Hematopoietic multipotent progenitor cell (in vitro differentiated cells): Measurements from ENCODE around the gene ANKMY1. TPM values are rescaled to one million over a fixed set of nuclear protein-coding genes. Genes with fewer than 3 reads are reported as not detected.

Source experiments
- DNase-seq, 3 donors: peaks; one replicate each; pipeline ENCODE4 v3.0.0-alpha.2; 2011 to 2015; ENCODE audit warnings: low read depth in 2 of 3, low spot score in 2 of 3
- total RNA-seq: library from RNA; depleted of rRNA; stranded (reverse); fragments of >200 nt; gene quantifications from one replicate; pipeline ENCODE4 v1.2.3, GENCODE V29; 2012

ANKMY1 gene
- total RNA-seq, 1 donor = 24.2 TPM

DNA sequence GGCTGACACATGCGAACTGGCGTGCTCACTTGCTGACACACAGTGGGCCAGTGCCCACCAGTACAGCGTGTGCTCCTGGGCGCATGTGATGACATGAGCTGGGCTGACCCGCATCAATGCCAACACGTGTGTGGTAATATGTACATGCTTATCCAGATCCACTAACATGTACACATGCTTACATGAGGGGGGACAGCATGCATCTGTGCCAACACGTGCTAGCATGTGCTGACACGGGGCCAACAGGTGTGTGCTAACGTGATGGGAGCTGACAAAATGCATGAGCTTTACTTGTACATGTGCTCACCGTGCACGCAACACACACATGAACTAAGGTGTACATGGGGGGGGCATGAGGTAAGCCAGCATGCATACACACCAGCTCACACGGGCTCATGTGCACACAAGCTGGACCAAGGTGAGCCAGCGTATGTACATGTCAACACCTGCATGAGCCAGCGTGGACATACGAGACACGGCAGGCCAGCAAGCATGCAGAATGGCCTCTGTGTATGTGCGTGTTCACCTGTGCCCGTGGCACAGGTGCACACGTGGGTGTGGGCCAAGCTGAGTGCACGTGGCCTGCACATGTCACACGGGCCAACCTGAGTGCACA lies 93.8 kb downstream of the ANKMY1 start:
- DNase-seq = no peak

DNA sequence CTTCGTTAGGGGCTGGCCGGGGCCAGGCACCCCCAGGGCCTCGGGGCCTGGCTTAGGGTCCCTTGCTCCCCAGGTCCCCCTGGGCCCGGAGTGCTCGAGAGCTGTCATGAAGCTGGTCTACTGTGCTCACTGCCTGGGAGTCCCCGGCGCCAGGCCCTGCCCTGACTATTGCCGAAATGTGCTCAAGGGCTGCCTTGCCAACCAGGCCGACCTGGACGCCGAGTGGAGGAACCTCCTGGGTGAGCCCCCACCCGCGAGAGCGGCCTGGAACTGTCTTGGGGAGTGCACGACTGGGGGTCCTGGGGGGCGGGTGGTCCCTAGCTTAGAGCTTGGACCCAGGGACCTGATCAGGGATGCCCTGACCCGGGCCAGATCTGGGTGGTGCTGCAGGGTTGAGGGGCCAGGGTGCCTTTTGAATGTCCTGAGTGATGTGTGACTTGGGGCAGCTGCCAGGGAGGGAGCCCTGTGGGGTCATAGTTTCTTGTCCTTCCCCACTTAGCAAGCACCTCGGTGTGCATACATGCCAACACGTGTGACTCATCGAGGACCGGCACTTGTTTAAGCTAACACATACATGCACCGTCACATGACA lies 94.4 kb downstream of the ANKMY1 start:
- no peak for DNase-seq

DNA sequence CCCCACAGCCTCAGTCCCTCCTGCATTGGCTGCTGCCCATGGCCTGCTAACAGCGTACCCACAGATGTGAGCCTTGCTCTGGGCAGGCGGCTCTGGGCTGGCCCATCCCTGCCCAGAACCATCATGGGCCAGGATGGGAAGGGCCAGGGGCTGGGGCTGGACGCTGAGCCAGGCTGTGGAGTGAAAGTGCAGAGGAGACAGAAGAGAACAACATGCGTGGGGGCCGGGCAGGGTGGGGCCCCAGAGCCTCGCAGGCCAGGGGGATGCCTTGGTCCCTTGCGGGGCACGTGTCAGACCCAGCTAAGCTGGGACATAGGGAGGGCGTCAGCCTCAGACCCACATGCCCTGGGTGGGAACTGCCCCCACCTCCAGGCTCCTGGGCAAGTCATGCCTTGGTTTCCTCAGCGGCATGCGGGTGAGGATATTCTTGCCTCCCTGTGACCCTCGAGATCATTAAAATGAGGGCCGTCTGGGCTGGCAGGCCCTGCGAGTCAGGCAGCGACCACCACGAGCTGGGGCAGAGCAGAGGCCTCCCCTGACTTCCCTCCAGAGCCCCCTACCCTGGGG lies 95.0 kb downstream of the ANKMY1 start:
- DNase-seq = no peak

DNA sequence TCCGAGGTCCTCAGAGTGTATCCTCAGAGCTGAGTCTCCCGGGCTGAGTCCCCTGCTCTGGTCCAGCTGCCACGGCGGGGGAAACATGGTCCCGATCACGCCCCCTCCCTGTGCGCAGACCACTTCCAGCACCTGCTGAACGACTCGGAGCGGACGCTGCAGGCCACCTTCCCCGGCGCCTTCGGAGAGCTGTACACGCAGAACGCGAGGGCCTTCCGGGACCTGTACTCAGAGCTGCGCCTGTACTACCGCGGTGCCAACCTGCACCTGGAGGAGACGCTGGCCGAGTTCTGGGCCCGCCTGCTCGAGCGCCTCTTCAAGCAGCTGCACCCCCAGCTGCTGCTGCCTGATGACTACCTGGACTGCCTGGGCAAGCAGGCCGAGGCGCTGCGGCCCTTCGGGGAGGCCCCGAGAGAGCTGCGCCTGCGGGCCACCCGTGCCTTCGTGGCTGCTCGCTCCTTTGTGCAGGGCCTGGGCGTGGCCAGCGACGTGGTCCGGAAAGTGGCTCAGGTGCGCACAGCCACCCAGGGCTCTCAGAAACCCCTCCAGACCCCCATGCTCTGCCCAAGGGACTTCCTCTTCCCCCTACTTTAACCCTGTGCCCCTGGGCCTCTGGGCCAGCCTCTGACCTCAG lies 95.6 kb downstream of the ANKMY1 start:
- no peak for DNase-seq

DNA sequence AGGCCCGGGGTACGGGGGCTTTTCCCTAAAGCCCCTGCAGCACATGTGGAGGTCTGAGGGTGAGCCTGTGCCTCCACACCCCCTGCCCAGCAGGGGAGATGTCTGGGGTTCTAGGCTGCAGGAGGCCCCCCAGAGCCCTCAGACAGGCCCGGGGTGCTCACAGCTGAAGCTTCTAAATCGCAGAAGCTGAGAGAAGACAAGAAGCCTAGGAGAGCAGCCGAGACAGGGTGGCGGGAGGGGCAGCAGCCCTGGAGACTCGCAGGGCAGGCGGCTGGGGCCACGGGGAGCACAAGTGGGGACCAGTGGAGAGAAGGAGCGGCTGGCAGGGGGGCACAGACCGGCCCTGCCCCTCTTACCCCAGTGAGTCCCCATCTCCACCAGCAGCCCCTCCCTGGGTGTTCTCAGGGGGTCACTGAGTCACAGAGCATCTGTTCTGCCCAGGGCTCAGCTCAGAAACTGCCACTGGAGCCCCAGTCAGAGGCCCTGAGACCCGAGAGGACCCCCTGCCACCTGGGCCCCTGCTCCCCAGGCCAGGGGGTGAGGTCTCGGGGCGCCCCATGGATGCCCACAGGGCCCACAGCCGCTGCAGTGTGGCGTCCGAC lies 96.2 kb downstream of the ANKMY1 start:
- no peak for DNase-seq

DNA sequence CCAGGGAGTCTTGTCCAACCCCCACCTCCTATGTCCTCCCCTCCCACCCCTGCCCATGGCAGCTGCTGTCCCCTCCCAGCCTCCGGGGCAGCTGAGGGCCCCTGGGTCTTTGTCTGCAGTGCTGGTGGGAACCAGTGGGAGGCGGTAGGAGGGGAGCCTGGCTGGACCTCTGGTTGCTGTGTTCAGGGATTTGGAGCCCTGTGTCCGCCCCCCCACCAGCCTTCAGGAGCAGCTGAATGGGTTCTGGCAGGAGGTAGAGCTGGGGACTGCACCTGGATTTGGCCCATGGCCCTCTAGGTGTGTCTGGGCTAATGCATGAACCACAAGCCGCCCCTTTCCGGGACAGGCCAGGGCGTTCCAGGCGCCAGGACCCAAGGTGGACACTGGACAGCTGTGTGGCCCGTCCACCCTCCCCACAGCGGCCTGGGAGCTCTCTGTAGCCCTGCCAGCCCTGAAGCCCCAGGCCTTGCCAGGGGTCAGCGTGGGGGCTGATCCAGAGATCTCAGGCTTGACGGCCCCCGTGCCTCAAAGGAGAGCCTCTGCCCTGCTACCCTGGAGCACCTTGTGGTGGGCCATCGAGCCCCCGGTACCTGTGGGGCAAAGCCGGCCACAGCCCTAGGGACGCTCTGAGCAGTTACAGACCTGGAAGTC lies 96.9 kb downstream of the ANKMY1 start:
- DNase-seq = no peak

DNA sequence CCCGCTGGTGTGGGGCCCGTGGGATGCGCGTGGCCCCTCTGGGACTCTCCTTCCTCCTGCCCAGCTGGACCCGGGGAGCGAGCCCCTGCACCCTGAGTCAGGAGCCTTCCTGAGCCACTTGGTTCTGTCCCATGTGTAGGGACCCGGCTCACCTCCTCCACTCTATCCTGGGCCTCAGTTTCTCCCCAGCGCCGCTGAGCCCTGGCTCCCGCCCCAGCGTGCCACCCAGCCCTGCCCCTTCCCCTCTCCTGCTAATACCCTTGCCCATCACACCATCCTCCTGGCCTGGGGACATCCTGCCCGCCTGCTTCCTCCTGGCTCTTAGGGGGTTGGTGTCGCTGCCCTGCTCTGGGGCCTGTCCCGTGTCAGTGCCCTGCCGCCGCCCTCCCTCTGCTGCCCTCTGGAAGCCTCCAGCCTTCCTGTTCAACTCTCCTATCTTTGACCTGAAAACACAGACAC lies 97.5 kb downstream of the ANKMY1 start:
- DNase-seq = no peak

DNA sequence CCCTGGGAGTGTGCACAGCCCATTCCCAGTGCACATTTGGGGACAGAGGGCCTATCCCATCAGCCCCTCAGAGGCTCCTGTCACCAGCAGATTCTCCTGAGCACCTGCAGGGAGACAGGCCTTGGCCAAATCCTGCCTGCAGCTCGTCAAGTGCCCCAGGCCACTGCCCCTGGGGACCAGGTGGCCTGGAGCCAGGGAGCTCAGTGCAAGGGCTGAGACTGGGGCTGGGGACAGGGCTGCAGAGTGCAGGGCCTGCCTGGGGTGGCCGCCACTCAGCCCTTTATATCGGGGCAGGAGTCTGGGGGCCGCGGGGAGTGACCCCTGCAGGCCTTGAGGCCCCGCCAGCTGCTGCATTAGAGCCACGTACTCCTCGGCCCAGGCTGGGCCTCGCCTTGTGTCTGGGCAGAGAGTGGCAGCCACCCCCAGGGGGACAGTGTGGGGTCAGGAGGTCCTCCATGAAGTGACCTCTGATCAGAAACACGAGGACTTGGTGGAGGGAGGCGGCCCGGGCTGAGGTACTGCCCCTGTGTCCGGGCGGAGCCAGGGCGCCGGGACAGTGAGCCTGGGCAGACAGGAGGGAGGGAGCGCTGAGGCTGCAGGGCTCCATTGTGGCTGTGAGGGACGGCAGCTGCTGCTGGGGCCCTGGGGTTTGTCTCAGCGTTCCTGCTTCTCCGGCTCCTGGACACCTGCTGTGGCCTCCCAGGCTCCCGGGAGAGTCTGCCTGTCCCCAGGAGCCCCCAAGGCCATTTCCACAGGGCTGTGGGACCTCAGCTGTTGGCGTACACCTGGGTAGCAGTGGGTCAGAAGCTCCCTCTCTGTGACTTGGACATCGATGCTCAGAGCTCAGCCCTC lies 98.2 kb downstream of the ANKMY1 start:
- no peak for DNase-seq

DNA sequence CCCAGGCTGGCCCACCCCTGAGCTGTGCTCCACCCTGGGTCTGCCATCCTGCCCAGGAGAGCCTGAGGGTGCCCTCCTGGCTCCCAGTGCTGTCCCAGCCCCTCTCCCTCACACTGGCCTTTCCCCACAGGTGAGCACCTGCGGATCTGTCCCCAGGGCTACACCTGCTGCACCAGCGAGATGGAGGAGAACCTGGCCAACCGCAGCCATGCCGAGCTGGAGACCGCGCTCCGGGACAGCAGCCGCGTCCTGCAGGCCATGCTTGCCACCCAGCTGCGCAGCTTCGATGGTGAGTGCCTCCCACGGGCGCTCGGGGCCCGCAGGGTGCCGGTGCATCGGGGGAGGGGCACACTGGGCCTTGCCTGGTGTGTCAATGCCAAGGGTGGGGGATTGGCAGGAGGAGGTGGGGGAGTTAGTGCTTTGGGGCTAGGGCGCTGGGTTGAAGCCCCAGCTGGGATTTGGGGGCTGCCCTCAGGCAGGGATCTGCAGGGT lies 98.8 kb downstream of the ANKMY1 start:
- no peak for DNase-seq

DNA sequence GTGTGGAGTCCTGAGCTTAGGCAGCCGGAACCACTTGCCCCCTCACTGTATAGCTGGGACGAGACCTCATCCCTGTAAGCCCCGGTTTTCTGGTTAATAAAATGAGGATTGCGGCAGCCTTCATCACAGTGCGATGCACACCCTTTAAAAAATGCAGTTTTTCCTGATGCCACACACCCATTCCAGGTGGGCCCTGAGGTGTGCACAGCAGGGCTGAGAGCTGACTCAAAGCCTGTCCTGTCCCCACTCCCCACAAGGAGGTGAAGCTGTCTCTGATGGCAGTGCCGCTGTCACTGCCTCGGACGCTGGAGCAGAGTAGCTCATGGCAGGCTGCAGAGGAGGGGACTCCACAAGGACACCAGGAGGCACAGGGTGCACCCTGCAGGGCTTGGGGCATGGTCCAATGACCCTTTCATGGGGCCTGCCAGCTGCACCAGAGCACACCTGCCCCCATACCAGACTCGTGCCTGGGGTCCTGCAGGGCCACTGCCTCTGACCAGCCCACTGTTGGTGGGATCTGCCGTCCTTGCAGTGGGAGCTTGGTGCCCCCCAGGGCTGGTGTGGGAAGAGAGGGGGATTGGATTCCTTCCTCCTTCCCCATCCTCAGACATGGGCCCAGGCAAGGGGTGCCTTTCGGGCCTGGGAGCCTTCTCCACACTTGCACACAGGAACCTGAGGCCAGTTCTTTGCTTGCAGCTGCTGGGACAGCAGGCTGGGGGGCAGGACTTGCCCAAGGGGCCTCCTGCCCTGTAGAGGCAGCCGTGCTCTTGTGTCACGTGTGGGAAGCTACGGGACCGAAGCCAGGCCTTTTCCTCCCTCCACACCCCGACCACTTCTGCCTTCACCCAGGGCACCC lies 99.5 kb downstream of the ANKMY1 start:
- DNase-seq = no peak

DNA sequence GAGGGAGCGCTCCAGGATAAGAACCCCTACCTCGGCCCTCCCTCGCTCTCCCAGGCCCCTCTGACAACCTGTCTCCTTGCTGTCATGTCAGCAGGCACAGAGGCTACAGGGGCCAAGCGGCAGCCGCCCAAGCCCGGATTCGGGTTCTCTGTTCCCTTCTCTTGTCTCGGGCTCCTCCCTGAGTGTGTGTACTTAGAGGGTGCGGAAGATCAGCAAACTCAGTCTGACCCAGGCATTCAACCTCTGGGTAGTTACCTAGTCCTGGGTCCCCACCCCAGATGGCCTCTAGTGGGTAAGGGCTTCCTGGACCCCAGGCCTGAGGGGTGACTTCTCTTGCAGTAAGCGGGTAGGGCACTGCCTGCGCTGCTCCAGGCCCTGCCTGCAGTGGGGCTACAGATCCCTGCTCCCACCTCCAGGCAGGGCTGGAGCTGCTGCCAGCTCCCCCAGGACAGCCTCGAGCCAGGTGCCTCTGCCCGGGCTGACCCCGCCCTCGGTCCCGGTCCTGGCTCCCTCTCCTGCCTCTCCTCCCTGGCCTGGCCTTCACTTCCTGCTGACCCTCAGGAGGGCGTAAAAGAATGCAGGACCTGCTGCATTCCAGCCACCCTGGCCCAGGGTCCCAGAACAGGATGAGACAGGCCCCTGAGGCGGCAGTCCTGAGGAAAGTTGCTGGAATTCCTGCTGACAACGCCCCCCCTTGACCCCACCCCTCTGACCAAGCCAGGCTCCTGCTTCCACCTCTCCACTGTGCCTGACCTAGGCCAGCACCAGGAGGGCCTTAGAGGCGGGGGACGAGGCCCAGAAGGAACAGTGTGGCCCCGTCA lies 100.4 kb downstream of the ANKMY1 start:
- no peak for DNase-seq

DNA sequence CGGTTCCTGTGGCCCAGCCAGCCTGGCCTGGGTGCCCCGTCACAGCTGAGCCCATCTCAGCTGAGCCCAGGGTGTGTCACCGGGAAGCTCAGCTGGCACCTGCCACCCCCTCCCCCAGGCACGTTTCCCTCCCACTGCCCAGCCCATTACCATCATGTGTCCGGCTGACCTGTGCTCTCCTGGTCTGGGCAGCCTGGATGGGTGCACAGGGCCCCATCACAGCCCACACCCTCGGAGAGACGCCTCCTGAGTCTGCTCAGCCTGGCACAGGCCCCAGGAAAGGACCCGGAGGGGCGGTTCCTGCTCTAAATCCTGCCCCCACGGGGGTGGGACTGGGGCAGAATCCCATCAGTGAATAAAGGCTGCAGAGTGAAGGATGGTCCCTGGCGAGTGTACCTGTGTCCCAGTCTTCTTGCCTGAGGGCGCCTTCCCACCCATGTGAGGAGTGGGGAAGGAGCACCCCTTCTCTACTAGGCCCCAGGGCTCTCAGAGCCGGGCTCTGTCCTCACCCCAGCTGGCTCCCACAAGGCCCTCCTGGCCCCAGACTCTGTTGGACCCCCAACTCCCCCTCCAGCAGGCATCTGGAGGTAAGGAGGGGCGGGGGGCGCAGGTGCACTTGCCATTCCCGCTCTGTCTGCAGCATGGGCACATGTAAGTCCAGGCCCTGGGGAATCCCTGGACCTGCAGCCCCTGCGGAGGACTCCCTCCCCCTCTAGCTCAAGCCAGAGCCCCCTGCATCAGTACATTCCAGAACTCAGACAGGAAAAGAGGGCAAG lies 101.2 kb downstream of the ANKMY1 start:
- no peak for DNase-seq

DNA sequence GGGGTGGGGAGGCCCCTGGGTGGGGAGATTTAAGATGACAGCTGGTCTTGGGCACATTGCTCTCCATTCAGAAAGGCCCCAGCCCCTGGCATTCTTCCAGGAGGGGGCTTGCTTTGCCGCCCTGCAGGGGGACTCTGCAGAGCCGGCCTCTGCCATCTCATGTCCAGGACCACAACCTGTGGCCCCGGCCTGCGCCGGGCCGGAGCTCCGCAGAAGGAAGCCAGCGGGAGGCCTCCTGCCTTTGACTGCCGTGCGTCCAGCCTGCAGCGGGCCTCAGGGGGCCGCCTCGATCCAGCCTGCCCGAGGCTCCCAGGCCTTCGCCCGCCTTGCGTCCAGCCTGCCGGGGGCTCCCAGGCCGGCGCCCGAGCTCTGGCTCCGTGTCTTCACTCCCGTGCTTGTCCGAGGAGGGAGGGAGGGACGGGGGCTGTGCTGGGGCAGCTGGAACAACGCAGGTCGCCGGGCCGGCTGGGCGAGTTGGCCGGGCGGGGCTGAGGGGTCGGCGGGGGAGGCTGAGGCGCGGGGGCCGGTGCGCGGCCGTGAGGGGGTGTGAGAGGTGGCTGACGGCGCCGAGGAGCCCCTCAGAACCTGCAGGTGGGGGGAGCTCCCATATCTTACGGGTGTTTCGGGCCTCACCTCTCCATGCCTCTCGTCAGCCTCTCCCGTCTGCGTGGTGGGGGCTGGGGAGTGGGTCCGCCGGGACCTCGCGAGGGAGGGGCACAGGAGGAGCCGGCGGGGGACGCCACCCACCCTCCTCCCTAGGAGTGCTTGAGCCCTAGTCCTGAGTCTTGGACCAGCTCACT lies 101.9 kb downstream of the ANKMY1 start:
- no peak for DNase-seq

DNA sequence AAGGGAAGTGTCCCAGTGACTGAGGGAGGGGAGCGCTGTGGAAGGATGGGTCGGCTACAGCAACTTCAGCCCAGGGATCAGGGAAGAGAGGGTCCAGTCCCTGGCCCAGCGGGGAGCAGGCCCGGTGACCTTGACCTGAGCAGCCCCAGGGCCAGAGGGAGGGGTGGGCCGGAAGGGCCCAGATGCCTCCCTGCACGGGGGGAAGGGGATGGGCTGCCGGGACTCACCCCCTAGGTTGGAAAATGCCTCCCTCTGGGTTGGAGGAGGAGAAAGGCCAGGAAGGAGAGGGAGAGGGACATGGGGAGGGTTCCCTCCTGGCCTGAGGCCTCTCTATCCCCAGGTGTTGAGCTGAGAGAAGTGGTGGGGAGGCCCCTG lies 102.5 kb downstream of the ANKMY1 start:
- DNase-seq = no peak

DNA sequence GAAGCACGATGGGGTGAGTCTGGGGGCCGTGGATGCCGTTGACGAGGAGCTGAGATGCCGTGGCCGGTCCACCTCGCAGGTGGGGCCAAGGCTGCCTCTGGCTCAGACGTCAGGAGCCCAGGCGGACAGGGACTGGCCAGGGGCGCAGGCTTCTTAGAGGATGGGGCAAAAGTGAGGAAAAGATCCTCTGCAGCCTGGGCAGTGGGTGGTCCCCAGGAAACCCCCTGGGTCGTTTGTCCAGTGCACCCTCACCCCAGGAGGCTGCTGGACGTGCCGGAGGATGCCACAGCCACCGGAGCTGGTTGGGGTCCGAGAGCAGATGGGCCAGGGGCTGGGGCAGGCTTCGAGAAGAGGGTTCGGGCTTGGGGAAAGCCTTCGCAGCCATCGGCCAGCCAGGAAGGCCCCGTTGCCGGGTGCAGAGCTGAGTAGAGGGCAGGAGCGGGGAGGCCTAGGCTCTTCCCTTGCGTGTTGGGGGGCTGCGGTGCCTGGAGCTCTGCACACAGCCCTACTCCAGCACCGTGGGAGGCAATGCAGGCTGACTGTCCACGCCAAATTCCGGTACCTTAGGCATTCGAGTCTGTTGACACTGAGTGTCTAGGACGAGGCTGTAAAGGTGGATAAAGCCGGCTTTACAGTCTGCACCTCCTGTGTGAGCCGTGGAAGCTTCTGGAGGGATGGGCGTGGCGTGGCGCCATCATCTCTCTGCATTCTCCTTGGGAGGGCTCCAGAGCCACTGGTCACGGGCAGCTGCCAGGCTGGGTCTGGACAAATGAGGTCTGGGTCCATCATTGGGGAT lies 103.5 kb downstream of the ANKMY1 start:
- no peak for DNase-seq
